NB4 (cell line): ENCODE measurements around the gene PRRT1.
"Not testable (repeated sequence)": the region's sequence is repeated elsewhere in the genome, so short reads cannot be mapped to it uniquely, and the experiment has no call there.

Experiments
- DNase-seq: peaks from one replicate; pipeline ENCODE4 v3.0.0; 2010; ENCODE audit warnings: low read depth
- H3K4me3 ChIP-seq: one replicate; pipeline ENCODE4 v1.5.1; 2011; ENCODE audit warnings: mild to moderate bottlenecking, low read depth, low read length, moderate library complexity
- MYC ChIP-seq: IDR thresholded peaks from 2 replicates; pipeline ENCODE4 v1.6.1; 2011; ENCODE audit warnings: low read depth, low read length
- POLR2A ChIP-seq: IDR thresholded peaks from 2 replicates; pipeline ENCODE4 v1.6.1; 2011; ENCODE audit warnings: mild to moderate bottlenecking; ENCODE audit not compliant: insufficient read length; ENCODE audit errors: extremely low read depth
- TF ChIP-seq, protein P1 (sequence below): IDR thresholded peaks from one replicate; pipeline ENCODE4 v1.5.1; 2012; ENCODE audit warnings: low read depth, low read length
- TF ChIP-seq, protein P2 (sequence below): IDR thresholded peaks from 2 replicates; pipeline ENCODE4 v1.6.1; 2011; ENCODE audit warnings: low read depth, low read length

PRRT1 gene

DNA sequence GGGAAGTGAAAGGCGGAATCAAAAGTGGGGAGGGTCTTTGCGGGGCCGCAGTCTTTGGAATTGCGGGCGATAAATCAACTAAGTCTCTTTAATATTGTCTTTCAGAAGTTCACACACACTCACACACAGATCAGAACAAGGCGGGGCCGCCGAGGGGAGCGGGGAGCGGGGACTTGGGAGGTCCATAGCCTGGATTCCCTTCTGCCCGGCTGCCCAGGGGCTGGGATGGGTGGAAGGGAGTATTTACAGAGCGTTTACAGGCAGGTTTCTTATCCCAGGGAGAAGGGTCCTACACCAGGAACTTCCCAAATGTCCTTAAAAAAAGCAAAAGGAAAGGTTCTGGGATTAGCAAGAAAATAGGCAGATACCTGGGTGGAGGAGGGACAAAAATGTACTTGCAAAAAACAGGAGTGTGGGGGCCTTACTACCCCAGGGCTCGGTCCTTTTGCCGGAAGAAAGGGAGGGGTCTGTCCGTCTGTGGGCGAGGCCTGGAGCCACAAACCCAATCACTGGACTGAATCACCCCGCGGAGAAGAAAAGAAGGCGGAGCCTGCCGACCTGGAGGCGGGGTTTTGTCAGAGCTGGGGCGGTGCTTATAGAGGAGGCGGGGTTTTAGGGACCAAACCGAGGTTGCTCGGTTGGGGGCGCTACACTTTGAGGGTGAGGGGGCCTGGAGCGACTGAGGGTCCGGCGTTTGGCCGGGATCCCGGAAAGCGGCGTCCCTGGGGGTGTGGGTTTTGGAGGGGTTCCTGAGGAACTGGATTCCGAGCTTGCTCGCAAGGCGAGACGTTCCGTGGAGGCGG lies 3.2 kb downstream of the PRRT1 start:
- no peak for DNase-seq
- TF ChIP-seq POLR2A (no peak), MYC (no peak)
- TF ChIP-seq, protein P1, sequence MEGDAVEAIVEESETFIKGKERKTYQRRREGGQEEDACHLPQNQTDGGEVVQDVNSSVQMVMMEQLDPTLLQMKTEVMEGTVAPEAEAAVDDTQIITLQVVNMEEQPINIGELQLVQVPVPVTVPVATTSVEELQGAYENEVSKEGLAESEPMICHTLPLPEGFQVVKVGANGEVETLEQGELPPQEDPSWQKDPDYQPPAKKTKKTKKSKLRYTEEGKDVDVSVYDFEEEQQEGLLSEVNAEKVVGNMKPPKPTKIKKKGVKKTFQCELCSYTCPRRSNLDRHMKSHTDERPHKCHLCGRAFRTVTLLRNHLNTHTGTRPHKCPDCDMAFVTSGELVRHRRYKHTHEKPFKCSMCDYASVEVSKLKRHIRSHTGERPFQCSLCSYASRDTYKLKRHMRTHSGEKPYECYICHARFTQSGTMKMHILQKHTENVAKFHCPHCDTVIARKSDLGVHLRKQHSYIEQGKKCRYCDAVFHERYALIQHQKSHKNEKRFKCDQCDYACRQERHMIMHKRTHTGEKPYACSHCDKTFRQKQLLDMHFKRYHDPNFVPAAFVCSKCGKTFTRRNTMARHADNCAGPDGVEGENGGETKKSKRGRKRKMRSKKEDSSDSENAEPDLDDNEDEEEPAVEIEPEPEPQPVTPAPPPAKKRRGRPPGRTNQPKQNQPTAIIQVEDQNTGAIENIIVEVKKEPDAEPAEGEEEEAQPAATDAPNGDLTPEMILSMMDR, result no peak
- TF ChIP-seq, protein P2, sequence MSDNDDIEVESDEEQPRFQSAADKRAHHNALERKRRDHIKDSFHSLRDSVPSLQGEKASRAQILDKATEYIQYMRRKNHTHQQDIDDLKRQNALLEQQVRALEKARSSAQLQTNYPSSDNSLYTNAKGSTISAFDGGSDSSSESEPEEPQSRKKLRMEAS, result no peak
- no peak overlapping the region for H3K4me3 ChIP-seq

DNA sequence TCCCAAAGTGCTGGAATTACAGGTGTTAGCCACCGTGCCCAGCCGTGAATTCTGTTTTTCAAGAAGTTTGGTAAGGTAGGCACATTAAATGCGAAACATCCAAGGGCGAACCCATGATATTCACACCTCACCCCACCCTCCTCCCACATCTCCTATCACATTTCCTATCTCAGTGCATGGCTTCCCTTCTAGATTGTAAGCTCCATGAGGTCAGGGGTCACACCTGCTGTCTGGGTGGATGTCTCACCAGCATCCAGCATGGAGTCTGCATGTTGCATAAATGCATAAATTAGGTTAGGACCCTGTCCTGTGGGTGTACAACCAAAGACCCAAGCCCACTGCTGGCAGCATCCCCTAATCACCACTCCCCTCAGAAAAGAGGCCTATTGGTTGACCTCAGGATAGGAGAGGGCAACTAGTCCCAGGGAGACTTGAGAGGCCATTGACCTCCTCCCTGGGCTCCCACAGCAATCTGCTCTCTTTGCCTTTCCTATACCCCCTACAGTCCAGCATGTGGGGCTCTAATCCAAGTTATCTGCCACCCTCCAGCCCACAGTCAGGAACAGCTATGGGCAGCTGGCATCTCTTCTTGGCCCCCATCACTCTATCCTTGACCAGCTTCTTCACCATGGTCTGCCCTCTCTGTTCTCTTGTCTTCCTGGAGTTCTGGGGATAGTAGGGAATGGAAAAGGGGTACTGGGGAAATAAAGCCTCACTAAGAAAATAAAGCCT lies 4.2 kb downstream of the PRRT1 start:
- TF ChIP-seq, protein P1, result peak; percentile 11
- no peak for TF ChIP-seq MYC
- peak; percentile 31 for DNase-seq
- no peak overlapping the region for H3K4me3 ChIP-seq

DNA sequence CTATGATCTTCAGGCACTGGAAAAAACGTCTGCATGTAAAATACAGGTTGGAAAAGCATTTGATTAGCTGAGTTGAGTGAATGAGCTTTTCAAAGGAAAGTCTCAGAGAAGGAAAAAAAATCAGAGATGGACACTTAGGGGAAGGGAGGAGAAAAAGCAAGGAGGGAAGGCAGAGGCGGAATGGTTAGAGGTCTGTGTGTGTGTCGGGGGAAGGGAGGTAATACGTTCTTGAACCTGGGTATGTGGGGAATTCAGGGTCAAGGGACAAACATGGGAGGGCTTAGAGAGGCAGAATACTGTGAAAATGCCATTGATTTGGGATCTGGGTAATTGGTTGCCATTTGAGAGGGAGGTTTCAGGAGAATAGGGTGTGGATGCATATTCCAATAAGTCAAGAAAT lies 5.1 kb downstream of the PRRT1 start:
- no peak for DNase-seq
- no peak overlapping the region for H3K4me3 ChIP-seq
- TF ChIP-seq, protein P1, result no peak
- no peak for TF ChIP-seq MYC
- TF ChIP-seq, protein P2, result no peak
- no peak for TF ChIP-seq POLR2A

DNA sequence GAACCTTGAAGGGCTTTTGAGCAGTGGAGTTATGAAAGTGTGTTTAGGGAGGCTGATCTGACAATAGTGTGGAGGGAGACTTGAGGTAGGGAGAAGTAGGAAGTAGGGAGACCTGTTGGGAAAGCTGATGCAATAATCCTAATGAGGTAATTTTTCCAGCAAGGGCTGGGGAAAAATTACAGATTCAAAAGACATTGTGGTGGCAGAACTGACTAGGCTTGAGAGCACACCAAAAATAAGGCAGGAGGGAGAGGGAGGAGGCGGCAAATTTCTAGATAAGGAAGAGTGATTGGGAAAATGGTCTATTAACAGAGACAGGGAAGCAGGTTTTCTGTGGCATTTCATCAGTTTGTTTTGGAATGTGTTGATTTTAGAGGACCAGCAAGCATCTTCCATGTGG lies 5.5 kb downstream of the PRRT1 start:
- DNase-seq, result no peak
- no peak overlapping the region for H3K4me3 ChIP-seq
- TF ChIP-seq POLR2A (no peak), MYC (no peak)
- TF ChIP-seq, protein P1, result no peak
- TF ChIP-seq, protein P2, result no peak

DNA sequence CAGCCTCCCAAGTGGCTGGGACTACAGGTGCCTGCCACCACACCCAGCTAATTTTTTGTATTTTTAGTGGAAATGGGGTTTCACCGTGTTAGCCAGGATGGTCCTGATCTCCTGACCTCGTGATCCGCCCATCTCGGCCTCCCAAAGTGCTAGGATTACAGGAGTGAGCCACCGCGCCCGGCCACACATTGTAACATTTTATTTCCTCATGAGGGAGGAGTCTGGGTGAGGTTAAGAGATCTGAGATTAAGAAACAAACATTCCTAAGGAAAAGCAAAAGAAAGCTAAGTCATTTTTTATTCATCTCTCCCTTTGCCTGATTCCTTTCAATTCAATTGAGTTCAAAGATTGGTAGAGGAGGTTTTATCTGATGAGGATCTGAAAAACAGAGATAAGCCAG lies 7.5 kb downstream of the PRRT1 start:
- not testable (repeated sequence) for H3K4me3 ChIP-seq, DNase-seq

DNA sequence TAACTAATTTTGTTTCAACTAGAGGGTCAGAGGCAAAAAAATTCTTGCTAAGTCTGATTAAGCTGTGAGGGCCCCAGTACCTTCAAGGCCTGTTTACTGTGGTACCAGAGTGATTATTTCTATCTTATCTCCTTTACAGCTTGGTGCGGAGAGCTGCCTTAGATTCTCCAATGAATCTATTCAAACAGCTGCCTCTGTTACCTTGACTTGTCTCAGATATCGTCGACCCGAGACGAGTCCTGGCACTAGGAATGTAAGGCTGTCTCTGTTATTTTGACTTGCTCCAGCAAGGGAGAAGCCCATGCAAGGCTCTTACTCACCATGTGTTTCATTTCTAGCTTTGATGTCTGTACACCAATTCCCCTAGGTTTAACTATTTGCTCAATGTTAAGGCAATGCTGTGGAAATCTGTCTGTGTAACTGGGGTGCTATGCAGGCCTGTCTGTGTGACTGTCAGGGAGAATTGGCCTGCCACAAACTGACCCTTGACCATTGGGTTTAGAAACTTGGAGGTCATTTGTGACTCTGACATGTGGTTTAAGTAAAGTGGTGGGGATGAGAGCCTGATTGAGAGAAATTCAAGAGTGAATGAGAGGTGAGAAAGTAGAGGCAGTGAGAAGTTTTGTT lies 11.2 kb downstream of the PRRT1 start:
- TF ChIP-seq, protein P2, result no peak
- TF ChIP-seq POLR2A (no peak), MYC (no peak)
- TF ChIP-seq, protein P1, result no peak
- no peak overlapping the region for H3K4me3 ChIP-seq
- DNase-seq, result no peak
